Measurements from ENCODE around the gene DPP7. TPM values are rescaled to one million over a fixed set of nuclear protein-coding genes. Genes with fewer than 3 reads are reported as not detected.

The DPP7 gene
- total and polyA plus RNA-seq, 9 of the 15 experiments (the other 6 are each of a cell fraction or from before 2014, with no cell fraction given): 0.99 to 365 (median 132) TPM

GRCh38 chr9:137075275-137075775, 39.2 kb downstream of the DPP7 start (continued):
- TF ChIP-seq ZNF134 (CRISPR knock-in tag; conservative IDR thresholded peaks at IDR 0.05) (no peak), TBP (optimal IDR thresholded peaks at IDR 0.05; ENCODE audit: low read depth, low read length) (no peak), TCF7L2 (IDR thresholded peaks at IDR 0.05; ENCODE audit: low read depth, low read length) (no peak), MAFK (IDR thresholded peaks at IDR 0.05; ENCODE audit: low read length) (no peak), MXD1 (CRISPR knock-in tag; IDR thresholded peaks at IDR 0.05; ENCODE audit: borderline replicate concordance, poor library complexity, severe bottlenecking) (no peak), NCOA4 (IDR thresholded peaks at IDR 0.05; ENCODE audit: partially characterized antibody) (no peak), ZNF197 (CRISPR knock-in tag; IDR thresholded peaks at IDR 0.05; ENCODE audit: low read depth) (peak; percentile 79; the same call in 1 of the 2 replicates), BACH1 (tag; IDR thresholded peaks at IDR 0.05) (peak; percentile 85; the same call in 1 of the 2 replicates), NONO (IDR thresholded peaks at IDR 0.05; ENCODE audit: low read depth in 2 of 2, low read length in 1 of 2) (no peak), MTA3 (IDR thresholded peaks at IDR 0.05; ENCODE audit: borderline replicate concordance) (no peak), COPS2 (conservative IDR thresholded peaks at IDR 0.05) (no peak), CBX1 (IDR thresholded peaks at IDR 0.05; ENCODE audit: low read depth) (no peak), SIRT6 (IDR thresholded peaks at IDR 0.05; ENCODE audit: low read depth, low read length) (no peak), NR3C1 (CRISPR knock-in tag; IDR thresholded peaks at IDR 0.05) (no peak), RBBP5 (IDR thresholded peaks at IDR 0.05; ENCODE audit: borderline replicate concordance, insufficient read depth, low read length, poor library complexity, severe bottlenecking) (no peak), SMARCC2 (IDR thresholded peaks at IDR 0.05; ENCODE audit: low read depth) (no peak), CBFB (CRISPR knock-in tag; IDR thresholded peaks at IDR 0.05) (no peak), TEAD1 (CRISPR knock-in tag; IDR thresholded peaks at IDR 0.05) (no peak), PREB (CRISPR knock-in tag; IDR thresholded peaks at IDR 0.05) (no peak), POLR2H (tag; IDR thresholded peaks at IDR 0.05; ENCODE audit: low read depth) (no peak), CREM (IDR thresholded peaks at IDR 0.05; ENCODE audit: low read depth) (peak; percentile 53; the same call in 1 of the 2 replicates), CREBBP (IDR thresholded peaks at IDR 0.05; ENCODE audit: low read depth, low read length) (no peak), DIDO1 (tag; IDR thresholded peaks at IDR 0.05; ENCODE audit: low read depth) (no peak), NRF1 (conservative IDR thresholded peaks at IDR 0.05 in 1 of 2, IDR thresholded peaks at IDR 0.05 in 1 of 2) (no peak), POLR2AphosphoS5 (IDR thresholded peaks at IDR 0.05; ENCODE audit: control insufficient read depth, insufficient read depth, low read depth, low read length) (no peak), SMAD1 (IDR thresholded peaks at IDR 0.05; ENCODE audit: low read depth, low read length, partially characterized antibody) (no peak)
- TF ChIP-seq, protein P1, sequence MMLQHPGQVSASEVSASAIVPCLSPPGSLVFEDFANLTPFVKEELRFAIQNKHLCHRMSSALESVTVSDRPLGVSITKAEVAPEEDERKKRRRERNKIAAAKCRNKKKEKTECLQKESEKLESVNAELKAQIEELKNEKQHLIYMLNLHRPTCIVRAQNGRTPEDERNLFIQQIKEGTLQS (IDR thresholded peaks at IDR 0.05): no peak
- TF ChIP-seq, protein P1 (CRISPR knock-in tag; conservative IDR thresholded peaks at IDR 0.05): no peak

All from K562 (cell line).